Neutrophil (primary cell): ENCODE results near the gene OR2Y1.

ENCODE experiments used
- H3K27ac ChIP-seq: fragments of 200-600 bp; sonication (generic); 2 replicates; pipeline ENCODE4 v1.5.1; 2016; ENCODE audit warnings: mild to moderate bottlenecking, moderate library complexity
- H3K27me3 ChIP-seq: fragments of 200-600 bp; sonication (generic); 2 replicates; pipeline ENCODE4 v1.6.0; 2016; ENCODE audit warnings: mild to moderate bottlenecking
- H3K36me3 ChIP-seq: fragments of 200-600 bp; sonication (generic); 2 replicates; pipeline ENCODE4 v1.5.1; 2017
- H3K4me1 ChIP-seq, 2 experiments: fragments of 200-600 bp in 1 of 2; sonication (generic) in 1 of 2; 1 replicate in 1 of 2; 2 replicates in 1 of 2; pipeline versions ENCODE4 v1.5.1 to v1.6.1; 2013 to 2016; ENCODE audit warnings: low read depth in 1 of 2, low read length in 1 of 2, mild to moderate bottlenecking in 1 of 2, moderate library complexity in 1 of 2; ENCODE audit not compliant: control insufficient read depth in 1 of 2, insufficient read depth in 1 of 2
- H3K4me3 ChIP-seq, 2 experiments: fragments of 200-600 bp in 1 of 2; sonication (generic) in 1 of 2; 1 replicate in 1 of 2; 2 replicates in 1 of 2; pipeline ENCODE4 v1.5.1; 2013 to 2016; ENCODE audit warnings: low read depth in 1 of 2, low read length in 1 of 2, mild to moderate bottlenecking in 1 of 2, moderate library complexity in 1 of 2
- H3K9me3 ChIP-seq: fragments of 200-600 bp; sonication (generic); 2 replicates; pipeline ENCODE4 v1.5.1; 2016
- TF ChIP-seq, protein P1 (sequence below): fragments of 200-600 bp; sonication (generic); IDR thresholded peaks from 2 replicates; pipeline ENCODE4 v1.5.1; 2016; ENCODE audit warnings: antibody characterized with exemption

Gene OR2Y1

DNA sequence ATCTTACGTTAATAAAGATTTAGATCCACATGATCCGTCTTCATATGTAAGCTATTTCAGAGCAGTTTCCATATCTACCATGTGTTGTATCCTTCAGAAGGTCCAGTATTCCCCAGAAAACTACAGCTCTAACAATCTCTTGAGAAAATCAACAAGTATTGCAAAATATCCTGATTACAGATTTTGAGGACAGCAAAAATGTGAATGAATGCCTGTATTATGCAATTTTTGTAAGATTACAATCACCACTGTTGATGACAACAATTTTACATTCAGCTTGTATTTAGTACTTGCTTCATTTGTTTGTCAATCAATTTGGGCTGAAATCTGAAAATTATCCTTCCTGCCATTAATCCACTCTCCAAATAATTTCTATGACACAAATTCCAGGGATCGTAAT lies 47.4 kb downstream of the OR2Y1 start:
- Histone ChIP-seq H3K4me1 (no peaks in the 10 kb centered on the region), H3K36me3 (no peaks in the 10 kb centered on the region), H3K27me3 (peaks cover 37% of the 10 kb centered on the region), H3K4me3 (no peak overlapping the region), H3K9me3 (no peaks in the 10 kb centered on the region), H3K27ac (no peak overlapping the region)
- TF ChIP-seq, protein P1, sequence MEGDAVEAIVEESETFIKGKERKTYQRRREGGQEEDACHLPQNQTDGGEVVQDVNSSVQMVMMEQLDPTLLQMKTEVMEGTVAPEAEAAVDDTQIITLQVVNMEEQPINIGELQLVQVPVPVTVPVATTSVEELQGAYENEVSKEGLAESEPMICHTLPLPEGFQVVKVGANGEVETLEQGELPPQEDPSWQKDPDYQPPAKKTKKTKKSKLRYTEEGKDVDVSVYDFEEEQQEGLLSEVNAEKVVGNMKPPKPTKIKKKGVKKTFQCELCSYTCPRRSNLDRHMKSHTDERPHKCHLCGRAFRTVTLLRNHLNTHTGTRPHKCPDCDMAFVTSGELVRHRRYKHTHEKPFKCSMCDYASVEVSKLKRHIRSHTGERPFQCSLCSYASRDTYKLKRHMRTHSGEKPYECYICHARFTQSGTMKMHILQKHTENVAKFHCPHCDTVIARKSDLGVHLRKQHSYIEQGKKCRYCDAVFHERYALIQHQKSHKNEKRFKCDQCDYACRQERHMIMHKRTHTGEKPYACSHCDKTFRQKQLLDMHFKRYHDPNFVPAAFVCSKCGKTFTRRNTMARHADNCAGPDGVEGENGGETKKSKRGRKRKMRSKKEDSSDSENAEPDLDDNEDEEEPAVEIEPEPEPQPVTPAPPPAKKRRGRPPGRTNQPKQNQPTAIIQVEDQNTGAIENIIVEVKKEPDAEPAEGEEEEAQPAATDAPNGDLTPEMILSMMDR: no peak

DNA sequence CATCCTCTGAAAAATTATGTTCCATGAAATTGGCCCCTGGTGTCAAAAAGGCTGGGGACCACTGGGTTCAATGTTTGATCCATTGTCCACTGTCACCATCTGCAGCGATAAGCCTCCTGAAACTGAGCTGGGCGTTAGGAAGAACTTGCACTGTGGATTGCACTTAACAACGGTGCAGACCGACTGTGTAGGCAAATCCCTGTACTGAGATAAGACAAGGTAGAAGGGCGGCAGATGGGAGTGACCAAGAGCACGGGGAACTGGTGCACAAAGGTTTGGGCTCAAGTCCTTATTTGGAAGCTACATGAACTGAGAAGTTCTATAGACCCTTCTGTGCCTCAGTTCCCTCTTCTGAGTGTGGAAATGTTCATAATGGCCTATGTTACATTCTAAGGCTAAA lies 48.8 kb downstream of the OR2Y1 start:
- TF ChIP-seq, protein P1: no peak
- Histone ChIP-seq H3K27ac (no peak overlapping the region), H3K36me3 (no peaks in the 10 kb centered on the region), H3K9me3 (no peaks in the 10 kb centered on the region), H3K27me3 (peaks cover 46% of the 10 kb centered on the region), H3K4me3 (no peak overlapping the region), H3K4me1 (no peaks in the 10 kb centered on the region)

DNA sequence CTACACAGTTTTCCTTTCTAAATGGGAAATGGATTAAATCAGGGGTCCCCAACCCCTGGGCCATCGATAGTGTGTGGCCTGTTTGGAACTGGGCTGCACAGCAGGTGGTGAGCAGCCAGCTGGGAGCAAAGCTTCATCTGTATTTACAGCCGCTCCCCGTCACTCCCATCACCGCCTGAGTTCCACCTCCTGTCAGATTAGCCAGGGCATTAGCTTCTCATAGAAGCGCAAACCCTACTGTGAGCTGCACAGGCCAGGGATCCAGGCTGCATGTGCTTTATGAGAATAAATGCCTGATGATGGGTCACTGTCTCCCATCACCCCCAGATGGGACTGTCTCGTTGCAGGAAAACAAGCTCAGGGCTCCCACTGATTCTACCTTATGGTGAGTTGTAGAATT lies 49.3 kb downstream of the OR2Y1 start:
- H3K4me3 ChIP-seq: no peak overlapping the region
- H3K36me3 ChIP-seq: no peaks in the 10 kb centered on the region
- H3K27me3 ChIP-seq: peaks cover 51% of the 10 kb centered on the region
- no peaks in the 10 kb centered on the region for H3K9me3 ChIP-seq
- TF ChIP-seq, protein P1: no peak
- H3K27ac ChIP-seq: no peak overlapping the region
- no peaks in the 10 kb centered on the region for H3K4me1 ChIP-seq

DNA sequence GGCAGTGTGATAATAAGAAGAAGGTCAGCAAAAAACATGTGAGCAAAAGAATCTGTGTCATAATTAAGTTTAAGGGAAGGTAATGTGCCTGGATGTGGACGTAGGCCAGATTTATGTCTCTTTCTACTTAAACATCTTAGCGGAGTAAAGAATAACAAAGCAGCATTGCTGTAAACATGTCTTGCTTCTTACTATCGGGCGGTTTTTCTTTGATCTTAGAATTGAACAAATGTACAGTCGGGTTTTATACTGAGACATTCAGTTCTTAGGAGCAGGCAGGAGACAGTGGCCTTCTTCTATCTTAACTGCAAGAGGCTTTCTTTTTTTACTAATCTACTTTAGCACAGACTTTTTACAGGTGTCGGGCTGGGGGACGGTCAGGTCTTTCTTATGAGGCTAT lies 50.1 kb downstream of the OR2Y1 start:
- Histone ChIP-seq H3K27me3 (peaks cover 54% of the 10 kb centered on the region), H3K4me1 (no peaks in the 10 kb centered on the region), H3K9me3 (no peaks in the 10 kb centered on the region), H3K36me3 (no peaks in the 10 kb centered on the region), H3K4me3 (no peak overlapping the region), H3K27ac (no peak overlapping the region)
- TF ChIP-seq, protein P1: no peak
